Calu3 (cell line): ENCODE results near the gene MUS81. TPM values are rescaled to one million over a fixed set of nuclear protein-coding genes. Genes with fewer than 3 reads are reported as not detected.

Source experiments
- BruUV-seq: library from RNA; stranded (reverse); fragments of 400-500 nt; replicated peaks from 2 replicates; lab custom pipeline; 2021; lab: Mats Ljungman, UMichigan
- CTCF ChIA-PET: fragments of 300-600 bp; sonication (Branson Sonifier 250); formaldehyde crosslinking; loops from one replicate; lab custom pipeline; 2022; ENCODE audit warnings: antibody characterized with exemption; lab: Charles Lee
- DNase-seq: peaks from one replicate; pipeline ENCODE4 v3.0.0; 2022
- H3K27ac Mint-ChIP-seq: one replicate; pipeline ENCODE4 v1.8.0; 2022; ENCODE audit warnings: mixed read lengths; ENCODE audit not compliant: unreplicated experiment
- H3K27me3 Mint-ChIP-seq: one replicate; pipeline ENCODE4 v1.8.0; 2022; ENCODE audit warnings: mixed read lengths; ENCODE audit not compliant: unreplicated experiment
- H3K36me3 Mint-ChIP-seq: one replicate; pipeline ENCODE4 v1.8.0; 2022; ENCODE audit warnings: mild to moderate bottlenecking, moderate library complexity, mixed read lengths; ENCODE audit not compliant: insufficient read depth, unreplicated experiment
- H3K4me1 Mint-ChIP-seq: one replicate; pipeline ENCODE4 v1.8.0; 2022; ENCODE audit warnings: mild to moderate bottlenecking, low read depth, mixed read lengths; ENCODE audit not compliant: unreplicated experiment
- H3K4me3 Mint-ChIP-seq: one replicate; pipeline ENCODE4 v1.8.0; 2022; ENCODE audit warnings: mild to moderate bottlenecking, low read depth, moderate library complexity, mixed read lengths; ENCODE audit not compliant: unreplicated experiment
- H3K9me3 Mint-ChIP-seq: one replicate; pipeline ENCODE4 v1.8.0; 2022; ENCODE audit warnings: low read depth, mixed read lengths; ENCODE audit not compliant: unreplicated experiment
- intact Hi-C: fragments of 100-400 bp; cut with micrococcal nuclease; formaldehyde crosslinking; loops from one replicate; pipeline ENCODE4 v1.10.0; 2022; ENCODE audit not compliant: unreplicated experiment
- total RNA-seq: library from RNA; stranded (reverse); gene quantifications from 2 replicates; pipeline ENCODE4 v1.2.3, GENCODE V29; 2022
- TF ChIP-seq, protein P1 (sequence below): fragments of 200-600 bp; IDR thresholded peaks from one replicate; pipeline ENCODE4 v1.8.0; 2022; ENCODE audit warnings: antibody characterized with exemption; ENCODE audit not compliant: unreplicated experiment

The MUS81 gene
- total RNA-seq, 1 experiment from 2014 or later: 67.6 TPM

DNA sequence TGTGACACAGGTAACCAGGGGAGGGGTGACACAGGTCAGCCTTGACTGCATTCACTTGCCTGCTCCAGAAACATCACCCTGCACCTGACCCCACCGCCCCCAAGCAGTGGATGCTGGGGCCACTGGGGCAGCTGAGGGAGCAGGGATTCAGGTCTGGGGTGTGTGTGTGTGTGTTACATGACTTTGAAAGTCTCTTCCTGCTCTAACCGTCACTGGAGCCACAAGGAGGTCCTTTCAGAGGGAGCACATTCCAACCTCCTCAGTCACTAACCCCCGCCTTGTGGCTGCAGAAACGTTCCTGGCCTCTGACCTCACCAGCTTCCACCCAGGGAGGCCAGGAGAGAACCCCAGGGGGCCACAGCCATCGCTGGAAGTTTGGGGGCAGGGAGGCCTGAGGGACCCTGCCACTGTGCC is 42.8 kb downstream of the MUS81 start:
- peak overlapping the region; percentile 97 for H3K27ac Mint-ChIP-seq
- TF ChIP-seq, protein P1, sequence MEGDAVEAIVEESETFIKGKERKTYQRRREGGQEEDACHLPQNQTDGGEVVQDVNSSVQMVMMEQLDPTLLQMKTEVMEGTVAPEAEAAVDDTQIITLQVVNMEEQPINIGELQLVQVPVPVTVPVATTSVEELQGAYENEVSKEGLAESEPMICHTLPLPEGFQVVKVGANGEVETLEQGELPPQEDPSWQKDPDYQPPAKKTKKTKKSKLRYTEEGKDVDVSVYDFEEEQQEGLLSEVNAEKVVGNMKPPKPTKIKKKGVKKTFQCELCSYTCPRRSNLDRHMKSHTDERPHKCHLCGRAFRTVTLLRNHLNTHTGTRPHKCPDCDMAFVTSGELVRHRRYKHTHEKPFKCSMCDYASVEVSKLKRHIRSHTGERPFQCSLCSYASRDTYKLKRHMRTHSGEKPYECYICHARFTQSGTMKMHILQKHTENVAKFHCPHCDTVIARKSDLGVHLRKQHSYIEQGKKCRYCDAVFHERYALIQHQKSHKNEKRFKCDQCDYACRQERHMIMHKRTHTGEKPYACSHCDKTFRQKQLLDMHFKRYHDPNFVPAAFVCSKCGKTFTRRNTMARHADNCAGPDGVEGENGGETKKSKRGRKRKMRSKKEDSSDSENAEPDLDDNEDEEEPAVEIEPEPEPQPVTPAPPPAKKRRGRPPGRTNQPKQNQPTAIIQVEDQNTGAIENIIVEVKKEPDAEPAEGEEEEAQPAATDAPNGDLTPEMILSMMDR: no peak
- peak overlapping the region; percentile 22 for H3K4me3 Mint-ChIP-seq
- CTCF ChIA-PET: interaction anchor here (0.6 to 0.9 kb wide), 3 partner anchors 11 to 151 kb away, joined by 3 to 5 read pairs (median 3); partner anchors contain the start of gene FIBP
- peak; percentile 85 for DNase-seq
- peaks cover 54% of the 10 kb centered on the region for H3K36me3 Mint-ChIP-seq
- H3K4me1 Mint-ChIP-seq: peaks cover 46% of the 10 kb centered on the region
- no TSS peak for BruUV-seq
- no peaks in the 10 kb centered on the region for H3K9me3 Mint-ChIP-seq
- H3K27me3 Mint-ChIP-seq: no peaks in the 10 kb centered on the region
- intact Hi-C loops: no loop called here

- no TSS peak for BruUV-seq
- DNase-seq: no peak
- H3K36me3 Mint-ChIP-seq: peaks cover 47% of the 10 kb centered on the region
- H3K4me3 Mint-ChIP-seq: peak overlapping the region; percentile 22
- CTCF ChIA-PET: no interaction called here
- H3K27ac Mint-ChIP-seq: peak overlapping the region; percentile 97
- no peaks in the 10 kb centered on the region for H3K27me3 Mint-ChIP-seq
- intact Hi-C loops: no loop called here
- H3K4me1 Mint-ChIP-seq: peaks cover 48% of the 10 kb centered on the region
- TF ChIP-seq, protein P1: no peak
- no peaks in the 10 kb centered on the region for H3K9me3 Mint-ChIP-seq
These were observed 43.5 kb downstream of the MUS81 start for GRCh38 chr11:65903715-65904114.

- H3K9me3 Mint-ChIP-seq: no peaks in the 10 kb centered on the region
- peaks cover 23% of the 10 kb centered on the region for H3K36me3 Mint-ChIP-seq
- peak overlapping the region; percentile 63 for H3K27ac Mint-ChIP-seq
- no peak overlapping the region for H3K4me3 Mint-ChIP-seq
- H3K4me1 Mint-ChIP-seq: peaks cover 56% of the 10 kb centered on the region
- CTCF ChIA-PET: interaction anchor here (0.7 kb wide), 1 partner anchor 62 kb away, joined by 3 read pairs; no protein-coding TSS in a partner anchor
- no TSS peak for BruUV-seq
- intact Hi-C loops: no loop called here
- TF ChIP-seq, protein P1: no peak
- no peaks in the 10 kb centered on the region for H3K27me3 Mint-ChIP-seq
- no peak for DNase-seq
These were observed 46.4 kb downstream of the MUS81 start for GRCh38 chr11:65906602-65907001.

DNA sequence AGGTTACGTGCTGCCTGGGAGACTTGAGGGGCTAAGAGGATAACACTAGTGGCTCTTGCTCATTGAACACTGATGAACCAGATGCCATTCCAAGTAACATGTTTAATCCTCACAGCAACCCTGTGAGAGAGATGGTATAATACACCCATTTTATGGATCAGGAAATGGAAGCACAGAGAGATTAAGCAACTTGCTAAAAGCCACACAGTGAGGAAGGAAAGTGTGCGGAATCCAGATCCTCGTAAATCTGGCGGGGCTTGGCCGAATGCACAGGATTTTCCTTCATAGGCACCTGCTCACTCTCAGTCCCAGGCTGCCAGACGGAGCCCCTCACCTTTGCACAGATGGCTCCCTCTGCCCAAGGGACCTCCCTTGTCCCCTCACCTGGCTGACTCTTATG is 47.6 kb downstream of the MUS81 start:
- H3K4me3 Mint-ChIP-seq: no peak overlapping the region
- intact Hi-C loops: no loop called here
- peaks cover 56% of the 10 kb centered on the region for H3K4me1 Mint-ChIP-seq
- no peaks in the 10 kb centered on the region for H3K27me3 Mint-ChIP-seq
- TF ChIP-seq, protein P1: no peak
- H3K27ac Mint-ChIP-seq: peak overlapping the region; percentile 56
- no TSS peak for BruUV-seq
- CTCF ChIA-PET: interaction anchor here (0.7 kb wide), 1 partner anchor 26 kb away, joined by 4 read pairs; no protein-coding TSS in a partner anchor
- H3K36me3 Mint-ChIP-seq: peaks cover 12% of the 10 kb centered on the region
- H3K9me3 Mint-ChIP-seq: no peaks in the 10 kb centered on the region
- no peak for DNase-seq
